Endothelial cell of umbilical vein (primary cell): ENCODE results near the gene CTSV. TPM values are rescaled to one million over a fixed set of nuclear protein-coding genes. Genes with fewer than 3 reads are reported as not detected.

Source experiments
- BruUV-seq: library from RNA; stranded (reverse); fragments of 400-500 nt; replicated peaks from 2 replicates; lab custom pipeline; 2021; lab: Mats Ljungman, UMichigan
- CTCF ChIA-PET: fragments of 300-600, 350-600 bp; sonication (Branson Sonifier 250); formaldehyde crosslinking; loops from one replicate; lab custom pipeline; 2021; ENCODE audit warnings: antibody characterized with exemption, inconsistent platforms; lab: Charles Lee
- POLR2A ChIA-PET: fragments of 300-600, 350-600 bp; sonication (Branson Sonifier 250); formaldehyde crosslinking; loops from one replicate; lab custom pipeline; 2021; ENCODE audit warnings: antibody characterized with exemption, inconsistent platforms; lab: Charles Lee
- DNase-seq: peaks from one replicate; pipeline ENCODE4 v3.0.0-alpha.2; 2011; ENCODE audit warnings: low read depth, low spot score
- FAIRE-seq: peaks from 2 replicates; lab custom pipeline; 2011; peaks lifted over from hg19 to GRCh38; lab: Jason Lieb, UNC
- H2AFZ ChIP-seq: 2 replicates; pipeline ENCODE4 v1.6.0; 2012; ENCODE audit warnings: low read depth, low read length, control low read depth, inconsistent platforms
- H3K27ac ChIP-seq: 2 replicates; pipeline ENCODE4 v1.5.1; 2011; ENCODE audit warnings: low read depth, mild to moderate bottlenecking, control low read depth, low read length, moderate library complexity; ENCODE audit not compliant: insufficient read depth
- H3K27me3 ChIP-seq, 2 experiments: 2 replicates each; pipeline versions ENCODE4 v1.6.0 to v1.6.1; 2011; ENCODE audit warnings: low read length in 2 of 2, mixed read lengths in 1 of 2; ENCODE audit not compliant: control insufficient read depth in 2 of 2, insufficient read depth in 2 of 2
- H3K36me3 ChIP-seq, 2 experiments: 2 replicates in 1 of 2; 3 replicates in 1 of 2; pipeline ENCODE4 v1.5.1; 2011; ENCODE audit warnings: low read length in 2 of 2, mild to moderate bottlenecking in 1 of 2, moderate library complexity in 1 of 2; ENCODE audit not compliant: control insufficient read depth in 2 of 2, insufficient read depth in 2 of 2; ENCODE audit errors: extremely low read depth in 1 of 2
- H3K4me1 ChIP-seq: 3 replicates; pipeline ENCODE4 v1.5.1; 2011; ENCODE audit warnings: mild to moderate bottlenecking, low read length; ENCODE audit not compliant: control insufficient read depth, insufficient read depth; ENCODE audit errors: extremely low read depth
- H3K4me2 ChIP-seq: 2 replicates; pipeline ENCODE4 v1.6.1; 2011; ENCODE audit warnings: low read length, control low read depth, mixed read lengths; ENCODE audit not compliant: insufficient read depth
- H3K4me3 ChIP-seq, 3 experiments: fragments of 200-600 bp in 1 of 3; sonication (generic), shearing (Covaris generic) in 1 of 3; replicated peaks in 1 of 3; 2 replicates each; pipeline ENCODE4 v1.5.1; 2011 to 2016; ENCODE audit warnings: control low read depth in 3 of 3, low read length in 3 of 3, mild to moderate bottlenecking in 2 of 3, inconsistent platforms in 1 of 3, low read depth in 1 of 3, moderate library complexity in 1 of 3; ENCODE audit not compliant: insufficient read depth in 1 of 3
- H3K79me2 ChIP-seq: 2 replicates; pipeline ENCODE4 v1.6.0; 2012; ENCODE audit warnings: low read length, inconsistent platforms; ENCODE audit not compliant: control insufficient read depth, insufficient read depth
- H3K9ac ChIP-seq: replicated peaks from 2 replicates; pipeline ENCODE3; 2011; ENCODE audit warnings: low read length, control low read depth; ENCODE audit not compliant: insufficient read depth; ENCODE audit errors: extremely low read depth
- H3K9me1 ChIP-seq: replicated peaks from 3 replicates; pipeline ENCODE4 v1.6.0; 2011; ENCODE audit warnings: mild to moderate bottlenecking, low read length; ENCODE audit not compliant: control insufficient read depth, insufficient read depth; ENCODE audit errors: extremely low read depth
- H3K9me3 ChIP-seq: replicated peaks from 2 replicates; pipeline ENCODE4 v1.5.1; 2012; ENCODE audit warnings: low read length, inconsistent platforms; ENCODE audit not compliant: control insufficient read depth, insufficient read depth
- H4K20me1 ChIP-seq: replicated peaks from 2 replicates; pipeline ENCODE3; 2011; ENCODE audit warnings: mild to moderate bottlenecking, low read length; ENCODE audit not compliant: control insufficient read depth, insufficient read depth; ENCODE audit errors: extremely low read depth
- CTCF ChIP-seq, 2 donors: IDR thresholded peaks; 1 replicate in 1 of 2; 2 replicates in 1 of 2; pipeline ENCODE4 v1.5.1; 2011; ENCODE audit warnings: low read length in 2 of 2, mild to moderate bottlenecking in 2 of 2, moderate library complexity in 2 of 2, control low read depth in 1 of 2, inconsistent platforms in 1 of 2, low read depth in 1 of 2; ENCODE audit not compliant: insufficient read depth in 1 of 2; ENCODE audit errors: extremely low read depth in 1 of 2
- EZH2 ChIP-seq: IDR thresholded peaks from 2 replicates; pipeline ENCODE4 v1.6.1; 2012; ENCODE audit warnings: borderline replicate concordance, low read depth, mild to moderate bottlenecking, moderate library complexity, low read length, inconsistent platforms; ENCODE audit not compliant: severe bottlenecking
- FOS ChIP-seq: IDR thresholded peaks from 2 replicates; pipeline ENCODE4 v1.6.1; 2011; ENCODE audit warnings: mild to moderate bottlenecking, low read length, moderate library complexity, borderline replicate concordance; ENCODE audit not compliant: insufficient read depth
- GATA2 ChIP-seq: IDR thresholded peaks from 2 replicates; pipeline ENCODE4 v1.7.0; 2011; ENCODE audit warnings: low read depth, mild to moderate bottlenecking, moderate library complexity, mixed read lengths, low read length; ENCODE audit not compliant: insufficient read length, insufficient read depth
- JUN ChIP-seq: IDR thresholded peaks from 2 replicates; pipeline ENCODE4 v1.6.1; 2011; ENCODE audit warnings: borderline replicate concordance, low read depth; ENCODE audit not compliant: insufficient read length, insufficient read depth
- MAX ChIP-seq: IDR thresholded peaks from 2 replicates; pipeline ENCODE4 v1.6.1; 2011; ENCODE audit not compliant: insufficient read depth, insufficient read length
- MYC ChIP-seq: IDR thresholded peaks from one replicate; pipeline ENCODE4 v1.6.1; 2011; ENCODE audit warnings: mild to moderate bottlenecking, low read depth, low read length
- POLR2A ChIP-seq: IDR thresholded peaks from 2 replicates; pipeline ENCODE4 v1.6.1; 2012; ENCODE audit warnings: low read depth, mild to moderate bottlenecking, control low read depth, low read length
- POLR2AphosphoS5 ChIP-seq: IDR thresholded peaks from 2 replicates; pipeline ENCODE4 v1.6.1; 2012; ENCODE audit warnings: low read depth, mild to moderate bottlenecking, control low read depth, low read length, moderate library complexity; ENCODE audit not compliant: insufficient read depth
- dilution Hi-C: fragments of 300-500 bp; cut with MboI; formaldehyde crosslinking; loops from one replicate; pipeline ENCODE4 v1.15.0; 2019; ENCODE audit warnings: low sequenced_read_pairs; ENCODE audit not compliant: extremely low pct_ligation_motif_present
- intact Hi-C: fragments of 100-400 bp; cut with micrococcal nuclease; formaldehyde crosslinking; loops from one replicate; pipeline ENCODE4 v1.10.0; 2022
- polyA plus RNA-seq, 4 experiments: library from polyadenylated mRNA; depleted of rRNA in 3 of 4; stranded (reverse) in 3 of 4; unstranded in 1 of 4; fragments of >200 nt; gene quantifications; 2 replicates each; pipeline versions ENCODE4 v1.2.1 to v1.2.3, GENCODE V29; 2011 to 2012; ENCODE audit warnings: missing spikeins in 1 of 4
- total RNA-seq: library from RNA; stranded (reverse); gene quantifications from 2 replicates; pipeline ENCODE4 v1.2.3, GENCODE V29; 2021

Gene CTSV
- total and polyA plus RNA-seq, 2 donors (not counting 3 experiments of a cell fraction or from before 2014, with no cell fraction given), result 0.80 to 1.3 TPM

GRCh38 chr9:97053717-97054116 lies 14.8 kb upstream of the CTSV start:
- Histone ChIP-seq H2AFZ (no peak overlapping the region), H3K4me1 (no peaks in the 10 kb centered on the region), H4K20me1 (no peaks in the 10 kb centered on the region), H3K36me3 (no peaks in the 10 kb centered on the region), H3K79me2 (no peaks in the 10 kb centered on the region), H3K4me3 (no peak overlapping the region), H3K9me1 (no peaks in the 10 kb centered on the region), H3K4me2 (no peak overlapping the region), H3K9me3 (no peaks in the 10 kb centered on the region), H3K27ac (no peak overlapping the region), H3K9ac (no peak overlapping the region), H3K27me3 (peaks cover 0 to 3% of the 10 kb centered on the region in 2 experiments)
- CTCF ChIA-PET, result no interaction called here
- POLR2A ChIA-PET, result no interaction called here
- intact Hi-C loops, result no loop called here
- no peak for DNase-seq
- no TSS peak for BruUV-seq
- TF ChIP-seq GATA2, result no peak
- TF ChIP-seq MAX, result no peak
- TF ChIP-seq EZH2, result no peak
- dilution Hi-C loops, result no loop called here
- FAIRE-seq, result no peak

GRCh38 chr9:97052735-97053134 lies 13.8 kb upstream of the CTSV start:
- no peaks in the 10 kb centered on the region for H3K4me1 ChIP-seq
- no peaks in the 10 kb centered on the region for H3K79me2 ChIP-seq
- TF ChIP-seq FOS, result no peak
- no peak for TF ChIP-seq EZH2
- TF ChIP-seq POLR2A, result no peak
- TF ChIP-seq MYC, result no peak
- no peak for TF ChIP-seq GATA2
- no peak for TF ChIP-seq POLR2AphosphoS5
- TF ChIP-seq CTCF (IDR thresholded peaks at IDR 0.05; ENCODE audit: extremely low read depth in 1 of 2, insufficient read depth in 1 of 2, low read depth in 1 of 2, low read length in 2 of 2), result no peak
- no peak for TF ChIP-seq JUN
- TF ChIP-seq MAX, result no peak
- intact Hi-C loops, result no loop called here
- no peak overlapping the region for H3K4me2 ChIP-seq
- H3K4me3 ChIP-seq, result no peak overlapping the region
- FAIRE-seq (no peak), DNase-seq (no peak)
- no TSS peak for BruUV-seq
- dilution Hi-C loops, result no loop called here
- H3K36me3 ChIP-seq, result no peaks in the 10 kb centered on the region
- no peaks in the 10 kb centered on the region for H3K9me1 ChIP-seq
- H2AFZ ChIP-seq, result no peak overlapping the region
- H3K27me3 ChIP-seq, result peaks cover 0 to 3% of the 10 kb centered on the region in 2 experiments
- no peaks in the 10 kb centered on the region for H3K9me3 ChIP-seq
- H3K9ac ChIP-seq, result no peak overlapping the region
- CTCF ChIA-PET, result interaction anchor here (1.6 kb wide), 1 partner anchor 14 kb away, joined by 4 read pairs; the partner anchor contains the start of gene CTSV
- no peaks in the 10 kb centered on the region for H4K20me1 ChIP-seq
- POLR2A ChIA-PET, result no interaction called here
- H3K27ac ChIP-seq, result no peak overlapping the region
